HG03064 (cell line): ENCODE measurements around the gene HPCAL4.

Experiments used
- ATAC-seq: cut with Tn5 transposase; IDR thresholded peaks from one replicate; pipeline ENCODE4 v1.9.1; 2021; ENCODE audit warnings: low read depth; ENCODE audit not compliant: unreplicated experiment

HPCAL4 gene

DNA sequence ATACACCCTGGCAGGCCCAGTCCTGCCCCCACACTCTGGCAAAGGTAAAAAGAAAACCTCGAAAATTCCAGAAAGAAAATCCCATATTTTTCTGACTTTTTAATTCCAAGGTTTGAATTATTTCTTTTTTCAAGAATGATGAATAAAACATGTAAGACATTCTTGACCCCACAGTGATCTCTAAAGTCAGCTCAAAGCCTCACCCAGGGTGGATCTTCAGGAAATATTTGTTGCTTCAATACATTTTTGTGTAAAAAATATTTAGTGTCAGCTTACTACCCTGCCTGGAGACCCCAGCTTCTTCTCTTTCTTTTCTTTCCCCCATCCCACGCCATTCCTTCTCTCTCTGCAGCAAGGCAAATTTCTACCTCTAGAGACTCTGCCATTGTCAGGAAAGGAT is 12.3 kb downstream of the HPCAL4 start:
- no peak for ATAC-seq

DNA sequence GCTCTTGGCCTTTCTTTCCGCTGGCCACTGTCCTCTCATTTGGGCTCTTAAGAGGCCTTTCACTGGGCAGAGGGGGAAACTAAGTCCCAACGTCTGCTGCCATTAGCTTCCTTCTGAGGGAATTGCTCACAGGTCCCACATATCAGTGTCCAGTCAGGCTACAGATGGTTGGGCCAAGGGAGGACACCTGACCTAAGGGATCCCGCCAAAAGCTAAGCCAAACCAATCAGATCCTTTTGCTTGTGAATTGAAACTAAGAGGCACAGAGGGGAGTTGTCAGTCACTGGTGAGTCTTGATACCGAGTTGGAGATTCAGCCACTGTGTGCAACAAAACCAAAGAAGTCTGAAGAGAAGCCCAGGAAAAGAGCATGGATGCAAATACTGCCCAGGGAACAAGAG is 13.6 kb downstream of the HPCAL4 start:
- ATAC-seq, result no peak

DNA sequence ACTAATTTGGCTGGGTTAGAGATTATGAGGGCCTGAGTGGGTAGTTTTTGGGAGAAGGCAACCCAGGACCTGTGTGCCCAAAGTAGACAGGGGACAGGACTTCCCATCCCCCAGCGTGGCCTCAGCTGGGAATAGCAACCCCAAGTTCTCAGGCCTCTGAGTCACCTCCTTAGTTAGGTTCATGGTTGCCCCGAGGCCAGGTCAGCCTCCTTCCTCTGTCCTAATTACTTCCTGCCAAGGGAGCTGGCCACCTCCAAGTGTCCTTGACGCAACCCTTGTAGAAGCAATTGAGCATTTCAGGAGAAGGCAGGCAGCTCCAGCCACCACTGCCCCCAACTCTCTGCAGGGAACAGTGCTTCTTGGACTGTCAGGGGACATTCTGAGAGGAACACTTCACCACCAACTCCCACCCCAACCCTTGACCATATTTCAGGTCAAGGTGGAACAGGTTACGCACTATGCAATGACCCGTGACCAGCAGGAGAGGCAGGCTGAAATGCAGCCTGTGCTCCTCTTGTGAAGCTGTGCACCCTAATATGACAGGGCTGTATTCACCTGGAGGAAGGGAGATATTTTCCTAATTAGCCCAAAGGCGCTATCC is 14.2 kb downstream of the HPCAL4 start:
- ATAC-seq, result no peak

DNA sequence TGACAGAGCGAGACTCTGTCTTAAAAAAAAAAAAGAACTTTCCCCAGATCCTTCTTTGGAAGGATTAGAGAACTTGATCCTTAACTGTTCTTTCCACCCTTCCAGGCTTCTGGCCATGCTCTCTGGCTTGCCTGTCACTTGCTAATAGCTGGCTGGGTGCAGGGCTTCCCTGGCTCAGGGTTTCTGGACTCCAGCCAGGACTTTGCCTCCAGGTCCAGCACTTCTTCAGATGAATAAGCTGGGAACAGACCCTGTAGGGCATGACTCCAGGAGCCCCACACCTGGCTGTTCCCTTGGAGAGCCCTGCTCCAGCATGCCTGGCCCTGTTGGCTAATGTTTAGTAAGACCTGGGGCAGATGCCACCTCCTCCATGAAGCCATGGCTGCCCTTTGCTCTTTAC is 16.0 kb downstream of the HPCAL4 start:
- no peak for ATAC-seq

DNA sequence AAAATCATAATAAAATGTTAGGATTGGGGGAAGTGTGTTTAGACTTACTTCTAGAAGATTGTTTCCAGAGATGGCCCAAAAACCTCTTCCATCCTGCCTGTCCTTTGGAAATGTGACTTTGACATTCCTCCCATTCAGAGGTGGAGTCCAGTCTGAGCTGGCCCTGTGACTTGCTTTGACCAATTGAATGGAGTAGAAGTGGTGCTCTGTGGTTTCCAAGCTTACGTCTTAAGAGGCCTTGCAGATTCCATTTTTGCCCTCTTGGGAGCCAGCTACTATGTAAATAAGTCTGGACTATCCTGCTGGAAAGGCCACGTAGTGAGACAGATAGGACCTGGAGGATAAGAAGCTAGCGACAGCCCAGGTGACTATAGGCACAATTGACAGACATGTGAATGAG is 18.0 kb downstream of the HPCAL4 start:
- ATAC-seq, result no peak

DNA sequence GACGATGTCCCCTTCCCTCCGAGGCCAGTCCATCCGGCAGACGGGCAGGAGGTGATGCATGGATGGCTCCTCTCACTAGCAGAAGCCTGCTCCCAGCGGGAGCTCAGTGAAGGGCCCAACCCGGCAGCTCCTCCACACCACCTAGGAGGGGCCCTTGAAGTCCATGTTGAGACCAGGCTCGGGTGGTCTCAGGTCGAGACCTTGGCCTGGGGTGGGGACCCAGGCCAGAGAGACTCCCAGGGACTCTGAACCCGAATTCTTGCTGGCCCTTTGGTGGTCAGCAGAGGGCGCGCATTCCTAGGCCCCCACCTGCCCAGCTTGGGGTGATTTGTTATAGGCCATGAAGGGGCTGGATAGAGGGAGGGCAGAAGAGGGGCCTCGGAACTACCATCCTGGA is 18.7 kb downstream of the HPCAL4 start:
- ATAC-seq, result no peak

DNA sequence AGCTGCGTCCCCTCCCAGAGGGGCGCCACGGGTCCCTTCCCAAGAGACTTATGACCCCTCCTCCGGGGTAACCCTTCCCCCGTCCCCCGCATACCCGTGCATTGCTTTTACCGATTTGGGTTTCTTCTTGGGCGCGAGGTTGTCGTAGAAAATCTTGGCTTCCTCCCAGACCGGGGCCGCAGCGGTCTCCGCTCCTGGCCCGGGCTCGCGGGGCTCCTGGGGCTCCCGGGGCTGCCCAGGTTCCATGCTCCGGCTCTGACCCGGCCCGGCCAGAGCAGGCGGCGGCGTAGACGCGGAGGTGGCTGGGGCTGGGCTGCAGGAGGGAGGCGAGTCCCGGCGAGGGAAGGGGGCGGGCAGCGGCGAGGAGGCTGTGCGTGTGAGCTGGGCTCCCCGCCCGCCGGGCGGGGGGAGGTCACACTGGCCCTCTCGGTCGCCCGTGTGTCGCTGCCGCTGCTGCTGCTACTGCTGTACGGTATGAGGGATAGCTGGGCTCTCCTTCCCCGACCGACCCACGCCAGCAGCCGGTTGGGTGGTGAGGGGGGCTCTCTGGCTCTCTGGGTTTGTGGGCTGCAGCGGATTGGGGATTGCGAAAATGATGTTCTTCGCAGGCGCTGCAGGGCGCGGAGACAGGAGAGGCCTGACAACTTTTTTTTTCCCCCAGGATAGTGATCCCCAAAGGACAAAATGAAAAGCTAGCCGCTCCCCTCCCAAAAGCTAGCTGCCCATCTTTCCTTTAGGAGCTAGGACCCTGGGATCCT is 19.3 kb downstream of the HPCAL4 start, which contains the start of gene NT5C1A:
TSS of gene NT5C1A (minus strand) at position 315 of the 758 bp plus-strand sequence. CDS start at position 246, 69 bp downstream.
- ATAC-seq, result no peak

DNA sequence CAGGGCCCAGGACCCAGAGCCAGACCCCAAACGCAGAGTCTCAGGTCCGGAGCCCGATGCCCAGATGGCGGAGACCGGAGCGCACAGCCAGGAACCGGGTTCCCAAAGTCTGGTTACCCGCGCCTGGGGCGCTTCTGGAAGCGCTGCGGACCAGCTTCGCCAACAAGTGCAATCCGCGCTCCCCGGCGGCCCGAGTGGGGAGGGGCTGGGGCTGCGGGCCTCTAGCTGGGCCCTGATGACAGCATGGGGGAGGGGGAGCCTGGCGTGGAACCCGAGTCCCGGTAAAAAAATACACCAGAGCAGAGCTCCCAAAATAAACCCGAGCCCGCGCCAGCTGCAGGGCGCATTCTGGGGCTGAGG is 19.8 kb downstream of the HPCAL4 start:
- no peak for ATAC-seq

DNA sequence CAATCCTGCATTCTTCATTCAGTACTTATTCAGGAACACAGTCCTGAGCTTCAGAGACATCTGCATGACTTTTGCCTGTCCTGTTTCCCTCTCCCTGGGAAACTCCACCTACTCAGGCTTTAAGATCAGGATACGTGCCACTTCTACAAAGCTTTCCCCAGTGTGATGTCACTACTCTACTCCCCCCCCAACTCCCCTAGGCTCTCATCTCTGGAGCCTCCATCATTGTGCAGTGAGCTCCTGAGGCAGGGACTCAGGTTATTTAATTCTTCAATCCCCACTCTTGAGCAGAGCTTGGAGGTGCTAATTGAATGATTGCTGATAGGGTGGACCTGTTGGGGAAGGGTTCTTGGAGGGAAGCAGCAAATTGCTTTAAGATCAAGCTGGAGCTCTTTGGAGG is 20.5 kb downstream of the HPCAL4 start:
- no peak for ATAC-seq

DNA sequence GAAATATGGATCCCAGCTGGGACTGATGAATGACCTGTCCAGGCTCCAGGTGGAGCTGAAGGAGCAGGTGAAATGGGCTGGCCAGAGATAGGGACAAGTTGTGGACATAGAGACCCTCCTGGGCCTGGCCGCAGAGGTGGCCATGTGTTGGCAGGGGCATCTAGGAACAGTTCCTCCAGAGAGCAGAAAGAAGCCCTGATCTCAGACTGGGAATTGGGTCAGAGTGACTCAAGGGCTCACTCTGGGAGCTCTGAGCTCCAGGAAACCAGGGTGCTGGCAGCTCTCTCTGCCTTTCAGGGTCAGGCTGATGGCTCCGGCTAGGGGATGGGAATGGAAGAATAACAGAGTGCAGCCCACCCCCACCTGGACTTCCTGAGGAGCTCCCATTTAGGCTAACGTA is 22.3 kb downstream of the HPCAL4 start:
- no peak for ATAC-seq

DNA sequence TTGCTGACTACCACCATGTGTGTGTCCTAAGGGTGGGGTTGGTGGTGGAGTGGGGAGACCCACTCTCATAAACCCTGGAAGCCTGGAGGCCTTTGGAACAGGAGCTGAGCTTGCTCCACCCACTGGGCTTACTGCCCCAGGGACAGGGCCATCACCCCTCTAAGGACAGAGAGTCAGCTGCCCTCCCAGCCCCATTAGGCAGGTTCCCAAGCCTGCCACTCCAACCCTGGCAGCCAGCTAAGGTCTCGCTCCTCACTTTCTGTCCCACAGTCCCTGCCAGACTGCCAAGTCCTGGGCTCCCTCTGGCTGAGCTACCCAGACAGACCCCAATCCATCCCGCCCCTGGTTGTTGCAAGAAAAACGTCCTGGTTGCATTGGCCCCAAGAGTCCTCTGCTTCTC is 23.1 kb downstream of the HPCAL4 start:
- no peak for ATAC-seq

DNA sequence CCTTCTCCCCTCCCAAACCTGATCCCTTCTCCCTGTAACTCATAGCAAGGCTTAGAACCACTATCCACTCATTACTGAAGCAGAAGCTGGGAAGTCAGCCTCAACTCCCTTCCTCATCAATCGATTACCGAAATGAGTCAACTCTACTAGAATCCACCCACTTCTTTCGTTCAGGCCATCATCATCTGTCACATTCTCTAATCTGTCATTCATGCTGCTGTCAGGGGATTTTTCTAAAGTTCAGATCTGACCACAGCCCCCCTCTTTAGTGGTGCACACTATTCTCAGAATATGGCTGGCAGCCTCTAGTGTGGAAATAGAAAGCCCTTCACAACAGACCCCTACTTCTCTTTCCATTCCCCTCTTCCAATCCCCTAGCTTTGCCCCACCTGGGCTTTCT is 24.5 kb downstream of the HPCAL4 start:
- ATAC-seq, result peak; percentile 89

DNA sequence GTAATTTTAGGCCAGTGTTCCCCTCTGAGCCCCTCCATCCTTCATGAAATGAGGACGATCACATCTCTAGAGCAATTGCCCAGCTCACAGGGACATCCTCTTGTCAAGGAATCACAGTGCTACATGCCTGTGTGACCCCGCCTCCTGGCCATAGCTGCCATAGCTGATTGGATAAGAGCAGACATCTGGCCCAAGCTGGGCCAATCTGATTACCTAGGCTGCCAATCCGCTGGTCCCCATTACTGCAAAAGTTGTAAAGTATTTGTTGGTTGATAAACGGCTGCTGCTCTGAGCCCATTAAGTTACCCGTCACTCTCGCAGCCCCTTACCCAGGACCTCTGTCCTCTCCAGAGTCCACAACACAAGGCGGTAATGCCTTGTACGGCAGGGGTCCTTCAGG is 27.7 kb downstream of the HPCAL4 start:
- no peak for ATAC-seq

DNA sequence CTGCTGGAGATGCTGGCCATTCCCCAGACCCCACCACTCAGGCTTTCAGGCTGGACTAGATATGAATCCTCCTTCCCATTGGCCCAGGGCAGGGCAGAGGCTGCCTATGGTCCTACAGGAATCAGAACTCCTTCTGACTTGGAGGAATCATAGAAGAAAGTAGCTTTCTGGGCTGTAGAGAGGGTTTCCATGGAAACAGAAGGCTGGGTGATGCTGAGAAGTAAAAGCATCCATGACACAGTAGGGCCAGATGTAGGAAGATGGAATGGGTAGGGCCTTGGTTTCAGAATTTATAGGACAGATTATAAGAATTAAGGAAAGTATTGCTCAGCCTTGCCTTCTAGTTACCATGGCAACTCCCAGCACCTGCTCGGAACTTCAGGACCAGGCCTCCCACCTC is 28.4 kb downstream of the HPCAL4 start:
- no peak for ATAC-seq

DNA sequence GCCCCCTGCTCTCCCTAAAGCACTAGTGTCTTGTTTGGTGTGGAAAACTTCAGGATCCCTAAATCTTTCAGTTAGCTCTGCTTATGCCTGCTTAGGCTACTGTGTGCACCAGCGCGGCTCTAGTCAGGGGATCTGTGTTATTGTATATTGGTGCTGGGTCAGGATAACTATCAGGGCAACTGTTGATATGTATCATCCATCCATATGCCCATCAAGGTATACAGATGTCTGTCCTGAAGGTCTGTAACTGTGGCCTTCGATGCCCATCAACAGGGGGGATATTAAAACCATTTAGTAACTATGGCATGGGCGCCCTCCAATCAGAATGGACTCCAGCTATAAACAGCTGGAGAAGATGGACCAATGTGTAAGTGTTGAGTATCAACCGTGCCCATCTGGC is 31.7 kb downstream of the HPCAL4 start:
- no peak for ATAC-seq

DNA sequence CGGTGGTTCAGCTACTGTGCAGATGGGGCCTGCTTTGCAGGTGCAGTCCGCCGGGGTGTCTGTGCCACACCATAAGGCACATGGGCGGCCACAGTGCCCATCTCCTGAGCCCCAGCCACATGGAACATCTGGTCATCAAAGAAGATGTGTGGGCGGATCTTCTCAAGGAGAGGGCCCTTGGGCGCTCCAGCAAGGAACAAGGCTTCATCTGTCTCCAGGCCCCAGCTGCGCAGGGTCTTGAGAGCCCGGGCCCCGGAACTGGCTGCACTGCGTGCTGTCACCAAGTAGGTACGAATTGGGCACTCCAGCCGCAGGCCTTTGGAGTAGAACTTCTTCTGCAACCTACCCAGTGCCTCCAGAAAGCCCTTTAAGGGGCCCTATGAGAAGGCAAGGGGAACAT is 32.1 kb downstream of the HPCAL4 start:
- ATAC-seq, result no peak

DNA sequence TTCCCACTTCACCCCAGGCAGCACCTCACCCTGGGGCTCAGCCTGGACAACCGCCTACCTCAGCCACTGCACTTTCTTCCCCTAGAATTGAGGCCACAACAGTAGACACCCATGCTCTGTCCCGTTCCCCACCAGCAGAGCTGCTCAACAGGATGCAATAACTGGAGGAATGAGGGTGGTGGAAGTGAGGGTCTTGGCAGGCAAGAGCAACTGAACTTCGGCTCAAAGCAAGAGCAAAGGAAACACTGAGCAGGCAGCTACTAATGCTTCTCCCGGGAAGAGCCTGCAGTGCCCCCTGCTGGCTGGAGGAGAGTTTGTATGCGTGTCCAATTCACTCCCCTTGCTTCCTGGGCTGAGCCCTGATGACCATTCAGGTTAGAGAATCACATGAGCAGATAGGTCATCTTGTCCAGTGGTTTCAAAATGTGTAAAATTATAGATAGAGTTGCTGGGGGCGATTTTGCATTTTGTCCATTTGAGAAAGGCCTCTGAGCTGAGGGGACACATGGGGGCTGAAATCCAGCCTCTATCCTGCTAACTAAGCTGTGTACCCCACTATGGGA is 33.2 kb downstream of the HPCAL4 start:
- no peak for ATAC-seq

DNA sequence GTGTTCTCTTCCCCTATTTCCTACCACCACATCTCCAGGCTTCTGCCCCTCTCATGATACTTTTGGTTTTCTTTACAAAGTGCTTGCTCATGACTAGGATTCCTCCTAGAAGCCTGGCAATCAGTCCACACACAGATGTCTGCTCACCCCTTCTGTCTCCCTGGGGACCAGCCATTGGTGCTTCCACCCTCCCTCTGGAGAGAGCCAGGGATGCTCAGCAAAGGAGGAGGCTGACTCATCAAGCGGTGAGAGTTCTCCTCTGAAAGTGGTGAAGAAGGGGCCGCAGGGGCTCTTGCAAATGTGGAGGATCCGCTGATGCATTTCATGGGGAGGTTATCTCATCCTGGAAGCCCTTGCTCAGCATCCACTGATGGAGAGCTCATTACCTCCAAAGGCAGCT is 33.8 kb downstream of the HPCAL4 start:
- no peak for ATAC-seq

DNA sequence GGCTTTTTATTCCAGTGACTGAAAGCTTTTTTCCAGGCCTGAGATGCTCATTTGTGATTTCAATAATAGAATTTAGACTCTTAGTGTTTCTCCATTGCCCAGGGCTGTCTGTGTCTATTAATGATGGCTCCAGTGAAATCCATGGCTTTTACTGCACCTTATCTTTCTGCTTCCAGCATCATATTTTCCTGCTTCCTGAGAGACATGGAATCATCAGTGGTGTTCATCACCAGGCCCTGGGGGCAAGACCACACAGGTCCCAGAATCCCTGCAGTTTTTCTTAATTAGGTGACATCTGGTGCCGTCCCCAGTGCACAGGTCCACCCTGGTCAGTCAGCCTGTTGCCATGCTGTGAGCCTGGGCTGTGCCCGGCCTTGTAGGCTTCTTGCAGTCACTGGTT is 34.8 kb downstream of the HPCAL4 start:
- no peak for ATAC-seq

DNA sequence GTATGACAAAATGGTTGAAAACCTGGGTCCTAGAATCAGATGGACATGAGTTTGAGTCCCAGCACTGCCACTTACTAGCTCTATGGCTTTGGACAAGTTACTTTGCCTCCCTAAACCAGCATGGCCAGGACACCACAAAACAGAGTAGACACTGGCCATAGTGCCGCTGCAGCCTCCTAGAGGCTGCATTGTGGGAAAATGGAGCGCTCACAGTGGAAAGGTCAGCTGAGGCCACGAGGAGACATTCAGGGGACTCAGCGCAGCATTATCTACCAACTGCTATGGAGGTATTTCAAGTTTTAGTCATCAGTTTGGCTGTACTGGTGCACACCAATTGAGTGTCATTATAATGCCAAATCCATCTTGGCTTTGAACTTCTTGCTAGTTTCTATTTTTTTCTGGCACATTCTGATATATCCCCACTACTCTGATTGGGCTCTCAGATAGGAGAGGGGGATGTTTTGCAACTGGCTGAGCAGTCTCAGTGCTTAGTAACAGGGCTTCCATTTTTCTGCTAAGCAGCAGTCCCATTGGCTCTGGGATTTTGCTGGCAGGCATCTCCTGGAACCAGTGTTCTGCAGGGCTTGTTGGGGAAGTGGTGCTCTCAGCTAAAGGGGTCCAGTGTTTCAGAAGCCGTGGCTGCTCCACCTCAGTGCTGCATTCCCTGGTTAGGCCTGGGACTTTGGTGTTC is 35.5 kb downstream of the HPCAL4 start:
- ATAC-seq, result no peak

DNA sequence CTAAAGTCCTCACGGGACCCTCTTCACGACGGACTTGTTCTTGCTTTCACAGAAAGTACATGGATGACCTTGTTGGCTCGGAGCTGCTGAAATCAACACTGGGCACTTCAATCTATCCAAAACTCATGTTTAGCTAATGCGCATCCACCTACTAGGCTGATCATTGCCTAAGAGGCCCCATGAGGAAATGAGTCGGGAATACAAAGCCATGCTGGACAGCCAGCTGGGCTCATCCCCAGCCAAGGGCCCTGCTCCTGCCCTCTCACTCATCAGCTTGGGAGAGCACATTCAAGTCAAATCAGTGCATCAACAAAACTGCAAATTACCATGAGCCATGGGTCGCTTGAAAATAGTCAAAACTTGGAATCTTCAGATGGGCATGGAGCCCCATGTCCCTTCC is 36.9 kb downstream of the HPCAL4 start:
- no peak for ATAC-seq
